Retinal pigment epithelial cell (primary cell): ENCODE data around the gene RBP2.

ENCODE experiments used
- DNase-seq: peaks from one replicate; pipeline ENCODE4 v3.0.0-alpha.2; 2010; ENCODE audit warnings: low read depth
- H3K4me3 ChIP-seq: 2 replicates; pipeline ENCODE4 v1.5.1; 2011; ENCODE audit warnings: mild to moderate bottlenecking, low read length, control low read depth, moderate library complexity
- CTCF ChIP-seq: conservative IDR thresholded peaks from 2 replicates; pipeline ENCODE4 v1.5.1; 2011; ENCODE audit warnings: low read depth, low read length, control low read depth, inconsistent platforms

RBP2 gene

DNA sequence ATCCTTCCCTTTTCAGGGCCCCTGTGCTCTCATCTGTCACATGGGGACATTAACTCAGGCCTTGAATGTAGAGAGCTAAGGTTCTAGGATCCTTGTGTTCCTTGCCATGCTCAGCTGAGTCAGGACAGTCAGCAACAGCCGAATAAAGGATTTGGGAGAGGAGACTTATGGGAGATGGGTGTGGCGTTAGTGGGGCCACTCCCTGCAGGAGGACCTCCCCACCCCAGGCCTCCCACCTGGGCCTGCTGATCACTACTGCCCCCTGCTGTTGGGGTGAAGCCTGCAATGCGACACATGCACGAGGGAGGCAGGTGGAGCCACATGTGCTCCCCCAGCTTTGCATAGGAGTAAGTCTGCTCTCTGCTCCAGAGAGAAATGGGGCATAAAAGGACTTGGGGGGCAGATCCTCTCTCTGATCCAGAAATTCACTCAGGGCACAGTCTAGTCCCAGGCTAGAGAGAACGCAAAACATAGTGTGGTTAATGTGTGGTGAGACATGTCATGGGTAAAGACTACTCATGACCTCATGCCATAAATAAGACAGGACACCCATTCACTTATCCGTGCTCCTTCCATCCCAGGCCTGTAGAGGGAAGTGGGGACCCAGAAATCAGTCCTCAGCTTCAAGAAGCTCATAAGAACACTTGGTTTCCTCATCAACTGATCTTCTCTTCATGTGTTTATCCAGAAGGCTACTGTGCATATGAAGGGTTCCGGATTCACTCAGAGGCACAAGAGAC lies 43.9 kb upstream of the RBP2 start:
- no peak for DNase-seq

DNA sequence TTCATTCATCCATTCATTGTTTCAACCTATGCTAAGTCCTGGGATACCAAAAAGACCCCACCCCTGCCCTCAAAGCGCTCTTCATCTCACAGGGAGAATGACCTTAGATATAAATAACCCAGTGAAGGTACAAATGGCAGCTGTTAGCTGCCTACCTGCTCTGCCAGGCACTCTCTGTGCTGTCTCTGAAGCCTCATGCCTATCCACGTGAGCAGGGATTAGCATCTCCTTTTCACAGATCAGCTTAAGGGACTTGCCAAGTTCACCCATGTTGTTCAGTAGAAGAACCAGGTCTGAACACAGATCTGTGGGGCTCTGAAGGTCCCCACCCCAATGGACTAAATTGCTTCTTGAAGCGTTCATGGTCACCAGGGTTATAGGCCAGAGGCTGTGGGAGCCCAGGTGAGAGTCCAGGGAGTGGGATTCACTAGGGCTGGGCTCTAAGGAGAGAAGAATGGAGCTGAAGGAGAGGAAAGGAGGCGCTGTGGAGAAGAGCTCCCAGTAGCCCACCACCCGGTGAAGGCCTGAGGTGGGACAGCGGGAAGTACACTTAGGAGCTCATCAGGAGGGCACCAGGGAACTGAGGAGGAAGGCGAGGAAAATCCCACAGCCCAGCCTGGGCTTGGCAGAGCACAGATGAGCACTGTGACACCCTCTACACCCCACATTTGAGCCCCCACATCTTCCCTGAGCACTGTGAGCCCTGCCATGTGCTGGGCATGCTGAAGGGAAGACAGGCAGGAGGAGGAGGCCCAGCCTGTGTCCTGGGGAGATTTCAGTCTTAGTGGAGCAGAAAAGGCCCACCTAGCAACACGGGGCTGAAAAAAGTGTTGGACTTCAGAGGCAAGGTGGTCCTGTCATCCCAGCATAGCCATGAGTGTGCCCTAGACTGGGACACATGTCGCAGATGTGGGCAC lies 42.9 kb upstream of the RBP2 start:
- no peak for DNase-seq
- TF ChIP-seq CTCF = no peak
- H3K4me3 ChIP-seq = no peak overlapping the region

More for the DNA sequence above, 43.9 kb upstream of the RBP2 start:
- peak; percentile 52 for TF ChIP-seq CTCF
- no peak overlapping the region for H3K4me3 ChIP-seq

DNA sequence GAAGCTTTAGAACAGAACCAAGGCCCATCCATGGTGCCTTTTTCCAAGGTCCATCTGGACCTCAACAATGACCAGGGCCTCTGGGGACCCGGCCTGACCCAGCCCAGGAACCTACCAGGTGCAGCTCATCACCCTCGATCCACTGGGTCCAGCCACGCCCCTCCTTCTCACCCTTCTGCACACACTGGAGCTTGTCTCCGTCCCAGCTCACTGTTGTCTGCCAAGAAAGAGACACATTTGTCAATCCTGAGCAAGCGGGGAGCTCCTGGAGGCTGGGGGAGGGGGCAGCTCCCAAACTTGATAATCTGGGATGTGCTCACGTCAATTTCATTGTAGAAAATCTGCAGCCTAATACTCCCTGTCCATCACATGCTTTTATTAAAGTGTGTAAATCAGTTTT lies 42.0 kb upstream of the RBP2 start:
- no peak for DNase-seq

GRCh38 chr3:139517321-139518065 lies 41.2 kb upstream of the RBP2 start:
- no peak for DNase-seq
- no peak overlapping the region for H3K4me3 ChIP-seq
- TF ChIP-seq CTCF = no peak

More for the DNA sequence above, 42.0 kb upstream of the RBP2 start:
- H3K4me3 ChIP-seq = no peak overlapping the region
- no peak for TF ChIP-seq CTCF

DNA sequence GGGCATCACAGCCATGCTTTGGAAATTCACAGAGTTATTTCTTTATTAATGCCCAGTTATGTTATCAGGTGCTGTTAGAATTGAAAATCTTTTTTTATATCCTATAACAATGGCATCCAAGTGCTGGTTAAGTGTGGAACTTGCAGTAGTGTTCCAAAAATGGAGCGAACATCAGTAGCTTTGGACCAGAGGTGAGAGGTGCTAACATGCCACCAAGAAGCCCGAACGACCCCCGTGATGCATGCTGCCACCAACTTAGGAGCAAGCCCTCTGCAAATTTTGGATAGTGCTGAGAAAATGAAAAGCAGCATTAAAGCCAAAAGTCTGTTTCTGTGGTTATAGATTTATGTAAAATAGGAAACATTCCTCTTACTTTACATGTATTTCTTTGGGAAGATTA lies 38.4 kb upstream of the RBP2 start:
- DNase-seq = no peak
- H3K4me3 ChIP-seq = no peak overlapping the region
- TF ChIP-seq CTCF = no peak

GRCh38 chr3:139509631-139510030 lies 33.3 kb upstream of the RBP2 start:
- no peak for TF ChIP-seq CTCF
- H3K4me3 ChIP-seq = no peak overlapping the region
- DNase-seq = no peak
